Measurements from ENCODE around the gene TMPRSS3.

DNA sequence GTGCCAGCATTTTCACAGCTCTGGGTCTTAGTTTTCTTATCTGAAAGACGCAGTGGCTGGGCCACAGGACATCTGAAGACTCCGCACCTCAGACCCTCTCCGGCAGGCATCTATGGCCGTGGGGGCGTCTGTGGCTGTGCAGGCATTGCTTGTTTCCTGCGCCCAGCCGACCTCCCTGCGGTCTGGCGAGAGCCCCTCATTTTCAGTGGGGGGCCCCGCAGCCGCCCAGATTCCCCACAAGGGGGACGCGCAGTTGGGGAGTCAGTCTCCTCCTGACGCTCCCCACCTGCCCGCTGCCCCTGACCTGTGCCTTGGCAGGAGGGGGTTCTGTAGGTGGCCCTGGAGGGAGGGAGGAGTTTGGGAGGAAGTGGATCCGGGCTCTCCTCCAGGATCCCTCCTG lies 26.0 kb downstream of the TMPRSS3 start:
- TF ChIP-seq EZH2 (IDR thresholded peaks at IDR 0.05; ENCODE audit: borderline replicate concordance, low read depth, low read length, poor library complexity, severe bottlenecking): no peak
- TF ChIP-seq, protein P1, sequence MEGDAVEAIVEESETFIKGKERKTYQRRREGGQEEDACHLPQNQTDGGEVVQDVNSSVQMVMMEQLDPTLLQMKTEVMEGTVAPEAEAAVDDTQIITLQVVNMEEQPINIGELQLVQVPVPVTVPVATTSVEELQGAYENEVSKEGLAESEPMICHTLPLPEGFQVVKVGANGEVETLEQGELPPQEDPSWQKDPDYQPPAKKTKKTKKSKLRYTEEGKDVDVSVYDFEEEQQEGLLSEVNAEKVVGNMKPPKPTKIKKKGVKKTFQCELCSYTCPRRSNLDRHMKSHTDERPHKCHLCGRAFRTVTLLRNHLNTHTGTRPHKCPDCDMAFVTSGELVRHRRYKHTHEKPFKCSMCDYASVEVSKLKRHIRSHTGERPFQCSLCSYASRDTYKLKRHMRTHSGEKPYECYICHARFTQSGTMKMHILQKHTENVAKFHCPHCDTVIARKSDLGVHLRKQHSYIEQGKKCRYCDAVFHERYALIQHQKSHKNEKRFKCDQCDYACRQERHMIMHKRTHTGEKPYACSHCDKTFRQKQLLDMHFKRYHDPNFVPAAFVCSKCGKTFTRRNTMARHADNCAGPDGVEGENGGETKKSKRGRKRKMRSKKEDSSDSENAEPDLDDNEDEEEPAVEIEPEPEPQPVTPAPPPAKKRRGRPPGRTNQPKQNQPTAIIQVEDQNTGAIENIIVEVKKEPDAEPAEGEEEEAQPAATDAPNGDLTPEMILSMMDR (conservative IDR thresholded peaks at IDR 0.05; ENCODE audit: low read depth, low read length): no peak
